Eye (tissue), 1 donor: ENCODE data around the gene STOML2.

Source experiments
- DNase-seq: peaks from one replicate; pipeline ENCODE4 v3.0.0-alpha.2; 2015

The STOML2 gene

DNA sequence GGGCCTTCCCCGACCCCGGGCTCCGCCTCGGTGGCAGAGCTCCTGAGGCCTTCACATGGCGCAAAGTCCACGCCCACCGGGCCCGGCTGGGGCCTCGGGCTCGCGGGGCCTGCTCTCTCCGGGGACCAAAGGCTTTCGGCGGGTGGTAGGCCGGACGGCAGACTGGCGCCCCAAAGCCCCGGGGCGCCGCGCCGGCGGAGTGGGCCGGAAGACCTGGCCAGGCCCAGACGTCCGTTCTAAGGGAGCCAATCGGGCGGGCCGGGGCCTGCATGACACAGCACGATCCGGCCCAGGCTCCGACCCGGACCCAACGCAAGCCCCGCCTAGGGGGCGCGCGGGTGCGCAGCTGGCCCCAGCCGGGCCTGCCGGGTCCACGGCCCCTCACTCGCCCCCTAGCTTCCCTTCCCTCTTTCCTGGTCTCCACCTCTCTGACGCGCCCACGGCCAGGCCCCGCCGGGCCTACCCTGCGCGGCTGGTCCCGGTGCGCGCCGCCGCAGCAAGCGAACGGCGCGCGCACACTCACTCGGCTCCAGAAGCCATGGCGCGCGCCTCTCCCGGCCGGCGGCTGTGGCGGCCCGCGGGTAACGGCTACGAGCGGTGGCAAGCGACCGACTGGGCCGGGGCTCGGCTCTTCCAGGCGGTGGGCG is 31.0 kb downstream of the STOML2 start:
- peak; percentile 91 for DNase-seq

DNA sequence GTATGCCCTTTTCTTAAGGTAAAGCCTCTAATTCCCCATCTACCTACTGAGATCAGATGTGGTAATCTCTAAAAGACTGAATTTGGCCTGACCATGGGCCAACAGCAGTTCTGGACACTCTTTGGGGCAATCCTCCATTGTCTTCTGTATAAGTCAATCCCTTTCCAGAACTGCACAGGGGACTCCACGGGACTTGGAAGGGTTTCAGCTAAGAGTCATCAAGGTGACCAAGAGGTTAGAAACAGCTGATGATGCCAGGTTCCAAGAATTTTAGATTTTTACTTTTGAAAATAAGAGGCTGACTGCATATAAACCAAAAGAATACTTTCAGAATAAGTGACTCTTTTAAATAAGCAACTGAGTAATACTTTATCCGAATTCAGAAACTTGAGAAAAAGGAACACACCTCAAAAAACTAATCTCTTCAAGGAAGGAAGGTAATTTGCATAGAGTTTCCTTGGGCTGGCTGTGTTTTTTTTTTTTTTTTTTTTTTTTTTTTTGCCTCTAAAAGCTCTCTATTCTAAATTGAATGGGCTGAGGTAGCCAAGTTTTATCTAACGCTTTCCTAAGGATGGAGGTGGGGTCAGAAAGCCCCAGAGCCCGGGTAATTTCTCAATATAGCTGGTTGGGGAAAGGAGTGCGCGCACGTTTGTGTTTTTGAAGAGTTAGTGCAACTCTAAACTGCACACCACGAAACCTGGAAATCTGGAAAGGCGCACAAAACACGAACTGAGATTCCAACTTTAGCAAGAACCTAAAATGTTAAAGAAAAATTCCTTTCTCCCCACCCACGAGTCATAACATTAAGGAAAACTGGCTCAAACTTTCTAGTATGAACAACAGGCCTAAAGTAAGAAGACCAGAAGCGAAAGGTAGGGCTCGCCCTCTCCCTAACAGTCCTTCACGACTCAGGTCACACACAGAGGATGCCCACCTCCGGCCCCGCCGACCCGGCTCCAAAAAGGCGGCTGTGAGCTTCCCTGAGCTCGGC is 31.8 kb downstream of the STOML2 start:
- no peak for DNase-seq

DNA sequence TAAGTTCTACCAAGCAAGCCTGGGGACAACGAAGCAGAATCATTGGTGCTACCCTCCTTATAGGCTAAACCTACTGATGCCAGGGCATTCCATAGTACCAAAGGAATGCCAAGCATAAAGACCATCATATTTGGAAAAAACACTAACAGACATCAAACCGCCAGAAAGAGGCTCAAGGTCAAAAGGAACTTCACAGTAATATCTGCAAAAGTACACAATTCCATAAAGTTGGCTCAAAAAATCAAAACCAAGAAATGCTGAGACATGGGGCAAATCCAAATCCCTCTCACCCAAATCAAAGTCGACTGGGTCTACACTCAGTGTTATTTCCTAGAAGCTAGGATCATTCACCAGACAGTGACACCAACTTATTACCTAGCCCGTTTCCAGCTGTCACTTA is 33.9 kb downstream of the STOML2 start:
- no peak for DNase-seq

DNA sequence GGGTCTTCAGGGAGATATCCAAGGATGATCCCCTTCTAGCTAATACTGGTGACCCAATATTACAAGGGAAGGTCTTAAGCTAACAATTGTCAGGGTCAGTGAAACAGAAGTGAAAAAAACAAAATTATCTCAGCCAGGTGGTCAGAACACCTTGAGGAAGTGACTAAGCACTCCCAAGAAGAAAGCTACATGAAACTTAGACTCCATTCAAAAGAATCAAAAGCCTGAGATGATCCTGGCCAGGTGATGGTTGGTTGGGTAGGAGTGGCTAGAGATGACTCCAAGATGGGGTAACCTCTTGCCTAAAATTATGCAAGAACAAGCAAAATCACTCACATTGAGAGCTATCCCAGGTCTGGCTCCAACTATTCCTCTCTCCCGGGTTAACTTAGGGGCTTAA is 35.9 kb downstream of the STOML2 start:
- no peak for DNase-seq

DNA sequence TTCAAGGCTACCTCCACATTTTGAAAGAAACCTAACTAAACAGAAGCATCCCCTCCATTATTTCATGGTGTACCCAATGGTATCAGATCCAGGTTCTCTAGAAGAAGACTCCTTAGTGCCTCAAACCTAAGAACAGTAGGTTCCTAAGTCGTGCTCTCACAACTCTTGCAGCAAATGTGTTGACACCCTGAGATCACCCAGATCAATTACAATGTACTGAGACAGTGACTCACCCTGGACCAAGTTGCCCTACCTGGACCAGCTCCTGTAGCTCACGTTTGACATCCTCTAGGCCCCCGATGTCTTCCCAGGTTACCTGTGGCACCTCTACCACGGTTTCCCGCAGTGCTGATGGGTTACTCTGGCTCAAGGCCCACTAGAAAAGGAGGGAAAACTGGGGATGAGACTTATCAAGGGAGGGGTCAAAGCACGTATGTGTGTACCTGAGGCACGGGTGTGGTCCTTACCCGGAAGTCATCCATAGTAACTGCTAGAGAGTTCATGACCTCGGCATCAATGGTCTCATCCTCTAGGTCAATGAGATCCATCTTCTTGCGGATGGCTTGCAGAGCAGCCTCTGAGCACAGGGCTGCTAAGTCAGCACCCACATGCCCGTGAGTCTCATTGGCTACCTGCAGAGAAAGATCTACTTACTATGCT is 42.3 kb downstream of the STOML2 start:
- DNase-seq: no peak

DNA sequence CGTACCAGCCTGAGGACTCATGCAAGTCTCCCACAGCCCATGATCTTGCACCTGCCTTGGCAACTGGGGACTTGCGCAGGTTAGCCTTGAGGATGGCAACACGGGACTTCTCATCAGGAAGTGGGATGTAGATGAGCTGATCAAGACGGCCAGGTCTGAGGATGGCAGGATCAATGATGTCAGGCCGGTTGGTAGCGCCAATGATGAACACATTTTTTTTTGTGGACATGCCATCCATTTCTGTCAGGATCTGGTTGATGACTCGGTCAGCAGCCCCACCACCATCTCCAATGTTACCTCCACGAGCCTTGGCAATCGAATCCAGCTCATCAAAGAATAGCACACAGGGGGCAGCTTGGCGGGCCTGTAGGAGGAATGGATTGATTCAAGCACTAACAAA is 43.5 kb downstream of the STOML2 start:
- no peak for DNase-seq

DNA sequence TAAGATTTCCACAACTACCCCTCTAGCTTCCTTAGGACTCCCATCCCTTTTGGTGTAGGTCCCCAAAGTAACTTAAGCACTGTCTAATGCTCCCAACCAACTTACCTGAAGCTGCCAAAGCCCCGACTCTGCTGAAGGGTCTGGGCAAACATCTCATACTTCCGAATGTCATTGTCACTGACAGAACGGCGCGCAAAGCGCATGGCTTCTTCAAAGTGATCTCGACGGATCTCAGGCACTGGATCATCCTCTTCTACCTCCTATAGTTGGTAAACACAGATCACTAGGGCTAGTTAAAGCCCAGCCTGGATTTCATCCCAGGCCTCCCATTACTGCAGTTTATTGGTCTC is 45.7 kb downstream of the STOML2 start:
- no peak for DNase-seq

DNA sequence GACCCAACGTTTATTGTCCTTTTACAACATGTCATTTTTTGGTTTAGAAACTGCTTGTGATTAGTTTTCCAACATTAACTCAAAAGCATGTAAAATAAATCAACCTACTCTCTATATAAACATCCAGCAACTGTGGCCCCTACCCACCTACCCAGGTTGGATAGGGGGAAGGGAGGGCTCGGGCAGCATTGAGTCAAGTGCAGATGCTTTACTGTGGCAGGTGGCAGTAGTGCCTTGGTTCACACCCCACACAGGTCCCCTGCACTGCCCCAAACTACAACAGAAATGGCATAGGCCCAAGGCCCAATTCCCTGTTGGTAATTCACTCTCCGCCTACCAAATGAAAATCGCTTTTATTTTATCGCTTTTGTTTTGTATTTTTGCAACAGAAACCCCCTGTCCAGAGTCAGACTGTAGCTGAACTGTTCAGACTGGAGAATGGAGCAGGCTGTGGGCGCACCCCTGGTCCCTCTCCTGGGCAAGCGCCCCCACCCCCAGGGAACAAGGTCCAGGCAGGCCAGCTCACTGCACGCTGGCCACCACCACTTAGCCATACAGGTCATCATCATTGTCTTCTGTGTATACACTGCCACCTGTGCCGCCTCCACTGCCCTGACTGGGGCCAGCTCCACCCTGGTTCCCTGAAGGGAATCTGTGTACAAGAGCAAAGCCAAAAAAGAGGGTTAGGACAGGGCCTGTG is 46.2 kb downstream of the STOML2 start:
- DNase-seq: no peak

DNA sequence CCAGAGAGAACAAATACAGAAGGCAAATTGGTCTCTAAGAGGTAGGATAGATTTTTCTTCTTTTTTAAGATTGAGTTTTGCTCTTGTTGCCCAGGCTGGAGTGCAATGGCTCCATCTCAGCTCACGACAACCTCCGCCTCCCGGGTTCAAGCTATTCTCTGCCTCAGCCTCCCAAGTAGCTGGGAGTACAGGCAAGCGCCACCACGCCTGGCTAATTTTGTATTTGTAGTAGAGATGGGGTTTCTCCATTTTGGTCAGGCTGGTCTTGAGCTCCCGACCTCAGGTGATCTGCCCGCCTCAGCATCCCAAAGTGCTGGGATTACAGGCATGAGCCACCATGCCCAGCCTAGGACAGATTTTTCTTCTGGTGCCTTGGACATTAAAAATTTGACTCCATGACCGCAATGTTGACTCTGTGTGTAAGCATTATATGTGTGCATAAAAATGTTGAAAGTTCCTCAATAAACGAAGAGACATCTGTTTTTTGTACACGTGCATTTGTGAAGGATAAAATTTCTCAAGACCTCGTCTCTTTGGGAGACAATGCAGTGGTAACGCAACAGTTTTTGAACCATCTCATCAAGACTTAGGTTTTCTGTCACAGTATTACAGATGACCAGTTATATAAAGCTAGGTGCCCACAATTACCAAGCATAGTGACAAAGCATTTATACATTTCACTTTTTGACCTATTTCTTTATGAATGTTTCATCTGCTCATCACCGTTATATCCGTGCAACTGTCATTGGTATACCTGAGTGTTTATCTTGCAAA is 47.9 kb downstream of the STOML2 start:
- DNase-seq: no peak

DNA sequence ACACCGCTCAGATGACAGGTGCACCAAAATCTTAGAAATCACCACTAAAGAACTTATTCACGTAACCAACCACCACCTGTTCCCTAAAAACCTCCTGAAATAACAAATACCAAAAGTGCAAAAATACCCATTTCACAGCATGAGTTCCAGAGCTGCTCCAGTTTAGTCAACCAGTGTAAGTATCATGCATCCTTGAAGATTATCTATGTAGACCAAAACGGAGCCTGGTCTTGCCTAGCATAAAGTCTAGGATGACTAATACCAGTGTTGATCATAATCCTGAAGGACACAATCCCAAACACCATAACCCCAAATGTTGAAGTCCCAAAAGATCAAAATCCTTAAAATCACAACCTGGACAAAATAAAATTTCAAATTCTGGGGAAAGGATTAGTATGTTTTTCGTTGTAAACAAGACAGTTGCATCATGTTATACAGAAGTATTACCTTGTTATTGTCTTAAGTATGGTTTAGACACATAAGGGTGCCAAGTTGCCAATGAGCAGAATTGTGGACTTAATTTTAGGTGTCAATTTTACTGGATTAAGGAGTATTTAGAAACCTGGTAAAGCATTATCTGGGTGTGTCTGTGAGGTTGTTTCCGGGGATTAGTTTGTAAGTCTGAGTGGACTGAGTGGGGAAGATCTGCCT is 48.6 kb downstream of the STOML2 start:
- DNase-seq: no peak

DNA sequence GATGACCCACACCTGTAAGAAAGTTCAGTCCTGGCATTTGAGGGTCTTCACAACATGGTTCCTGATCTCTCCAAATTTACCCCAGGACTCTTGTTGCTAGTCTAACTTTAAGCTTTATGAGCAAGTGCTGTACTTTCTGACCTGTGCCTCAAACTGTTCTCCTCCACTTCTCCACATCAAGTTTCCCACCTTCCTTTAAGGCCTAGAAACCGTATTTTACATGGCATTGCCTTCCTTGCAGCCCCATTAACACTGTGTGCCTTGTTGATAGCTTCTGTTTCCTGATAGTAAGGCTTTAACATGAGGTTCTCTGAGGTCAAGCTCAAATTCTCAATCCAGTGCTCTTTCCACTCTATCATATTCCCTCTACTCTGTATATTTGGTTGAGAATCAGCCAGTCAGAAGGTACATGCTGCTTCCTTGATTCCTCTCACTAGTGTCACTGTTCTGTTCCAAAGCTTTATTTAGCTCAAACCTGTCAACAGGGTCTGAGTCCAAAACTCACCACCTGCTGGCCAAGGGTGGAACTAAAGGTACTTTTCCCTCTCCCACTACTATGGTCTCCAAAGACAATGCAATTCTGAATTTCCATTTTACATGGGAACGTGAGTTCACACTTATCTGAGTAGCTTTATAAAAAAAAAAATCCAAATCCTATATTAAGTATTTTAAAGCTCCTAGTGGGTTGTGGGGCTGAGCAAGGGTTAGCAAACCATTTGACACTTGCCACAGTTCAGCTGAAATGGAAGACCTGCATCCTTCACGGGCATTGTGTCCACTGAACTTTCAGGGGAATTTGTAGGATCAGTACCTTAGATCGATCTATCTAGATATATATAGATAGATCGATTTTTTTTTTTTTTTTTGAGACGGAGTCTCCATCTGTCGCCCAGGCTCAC is 51.6 kb downstream of the STOML2 start:
- peak; percentile 73 for DNase-seq
